Tibial artery (tissue), 4 donors: ENCODE data around the gene CSKMT.

ENCODE experiments used
- DNase-seq, 2 donors: peaks; one replicate each; pipeline ENCODE4 v3.0.0-alpha.2; 2019
- H3K27ac ChIP-seq, 2 donors: fragments of 200-600 bp; sonication (generic) in 1 of 2; 1 replicate in 1 of 2; 2 replicates in 1 of 2; pipeline ENCODE4 v1.5.1; 2018 to 2019; ENCODE audit warnings: mild to moderate bottlenecking in 1 of 2
- H3K27me3 ChIP-seq, 2 donors: fragments of 200-600 bp; sonication (generic) in 1 of 2; one replicate each; pipeline versions ENCODE4 v1.5.1 to v1.6.0; 2016 to 2019
- H3K36me3 ChIP-seq, 3 donors: fragments of 200-600 bp; sonication (generic) in 2 of 3; one replicate each; pipeline ENCODE4 v1.5.1; 2016 to 2019; ENCODE audit warnings: mild to moderate bottlenecking in 2 of 3
- H3K4me1 ChIP-seq, 4 donors: fragments of 200-600 bp; sonication (generic) in 2 of 4; 1 replicate in 3 of 4; 2 replicates in 1 of 4; pipeline ENCODE4 v1.5.1; 2016 to 2019
- H3K4me3 ChIP-seq, 2 donors: fragments of 200-600 bp; sonication (generic) in 1 of 2; 1 replicate in 1 of 2; 2 replicates in 1 of 2; pipeline ENCODE4 v1.5.1; 2018 to 2019; ENCODE audit warnings: mild to moderate bottlenecking in 2 of 2
- H3K9me3 ChIP-seq, 3 donors: fragments of 200-600 bp; sonication (generic) in 1 of 3; one replicate each; pipeline ENCODE4 v1.5.1; 2016 to 2019
- CTCF ChIP-seq, 2 experiments: fragments of 200-600 bp in 1 of 2; fragments of 450-650 bp in 1 of 2; IDR thresholded peaks; one replicate each; pipeline ENCODE4 v1.5.1; 2017 to 2019; ENCODE audit warnings: antibody characterized with exemption in 2 of 2, mild to moderate bottlenecking in 1 of 2, moderate library complexity in 1 of 2
- intact Hi-C: fragments of 100-400 bp; cut with DNase I; formaldehyde crosslinking; loops from one replicate; pipeline ENCODE4 v1.15.0; 2023; ENCODE audit warnings: low total_unique reads

CSKMT gene

GRCh38 chr11:62664405-62665074 is 572 bp upstream of the CSKMT start:
- intact Hi-C loops, result no loop called here
- H3K9me3 ChIP-seq, result no peaks in the 10 kb centered on the region
- no peak for TF ChIP-seq CTCF (IDR thresholded peaks at IDR 0.05)
- peaks cover 8 to 27% (median 10%) of the 10 kb centered on the region in 3 donors for H3K36me3 ChIP-seq
- H3K27me3 ChIP-seq, result no peaks in the 10 kb centered on the region
- H3K4me3 ChIP-seq, result peak overlapping the region; percentile 87 to 96
- peak overlapping the region; percentile 87 to 96 for H3K27ac ChIP-seq
- no peak for DNase-seq
- peaks cover 7 to 34% (median 20%) of the 10 kb centered on the region in 4 donors for H3K4me1 ChIP-seq

GRCh38 chr11:62665599-62666258 is 617 bp downstream of the CSKMT start:
- peak; percentile 60 to 81 for DNase-seq
- peaks cover 7 to 40% (median 27%) of the 10 kb centered on the region in 4 donors for H3K4me1 ChIP-seq
- H3K36me3 ChIP-seq, result peaks cover 8 to 27% (median 10%) of the 10 kb centered on the region in 3 donors
- peak overlapping the region; percentile 87 to 96 for H3K4me3 ChIP-seq
- H3K27me3 ChIP-seq, result no peaks in the 10 kb centered on the region
- H3K9me3 ChIP-seq, result no peaks in the 10 kb centered on the region
- H3K27ac ChIP-seq, result peak overlapping the region; percentile 87 to 96
- no peak for TF ChIP-seq CTCF (IDR thresholded peaks at IDR 0.05)
- intact Hi-C loops, result no loop called here

- Histone ChIP-seq H3K9me3 (no peaks in the 10 kb centered on the region), H3K27ac (peak overlapping the region; percentile 87 to 96), H3K27me3 (no peaks in the 10 kb centered on the region), H3K4me1 (peaks cover 7 to 45% (median 30%) of the 10 kb centered on the region in 4 donors), H3K4me3 (peak overlapping the region; percentile 87 to 96), H3K36me3 (peaks cover 8 to 27% (median 10%) of the 10 kb centered on the region in 3 donors)
- no peak for DNase-seq
- intact Hi-C loops, result no loop called here
- no peak for TF ChIP-seq CTCF (IDR thresholded peaks at IDR 0.05)
Observed at GRCh38 chr11:62666259-62666926, 1.3 kb downstream of the CSKMT start.

GRCh38 chr11:62667460-62667859 is 2.3 kb downstream of the CSKMT start:
- H3K4me1 ChIP-seq, result peaks cover 7 to 50% (median 31%) of the 10 kb centered on the region in 4 donors
- TF ChIP-seq CTCF (IDR thresholded peaks at IDR 0.05), result no peak
- H3K27me3 ChIP-seq, result no peaks in the 10 kb centered on the region
- H3K4me3 ChIP-seq, result no peak overlapping the region
- intact Hi-C loops, result no loop called here
- DNase-seq, result no peak
- peaks cover 7 to 22% (median 8%) of the 10 kb centered on the region in 3 donors for H3K36me3 ChIP-seq
- H3K9me3 ChIP-seq, result no peaks in the 10 kb centered on the region
- no peak overlapping the region for H3K27ac ChIP-seq

GRCh38 chr11:62669420-62670161 is 4.5 kb downstream of the CSKMT start:
- no peak overlapping the region for H3K4me3 ChIP-seq
- TF ChIP-seq CTCF (IDR thresholded peaks at IDR 0.05), result no peak
- no peak for DNase-seq
- H3K36me3 ChIP-seq, result peaks cover 6 to 23% (median 8%) of the 10 kb centered on the region in 3 donors
- no peaks in the 10 kb centered on the region for H3K9me3 ChIP-seq
- H3K27ac ChIP-seq, result peak overlapping the region in 1 of 2 donors; percentile 4
- intact Hi-C loops, result no loop called here
- H3K4me1 ChIP-seq, result peaks cover 7 to 51% (median 42%) of the 10 kb centered on the region in 4 donors
- H3K27me3 ChIP-seq, result no peaks in the 10 kb centered on the region
